Keratinocyte (primary cell): Measurements from ENCODE around the gene METRNL. TPM values are rescaled to one million over a fixed set of nuclear protein-coding genes. Genes with fewer than 3 reads are reported as not detected.

Experiments used
- DNase-seq: peaks from one replicate; pipeline ENCODE4 v3.0.0-alpha.2; 2011; ENCODE audit warnings: low read depth, missing footprints, low spot score
- FAIRE-seq: peaks from 2 replicates; lab custom pipeline; 2011; peaks lifted over from hg19 to GRCh38; lab: Jason Lieb, UNC
- H2AFZ ChIP-seq: 2 replicates; pipeline ENCODE4 v1.6.0; 2012; ENCODE audit warnings: low read length, control low read depth, inconsistent platforms; ENCODE audit not compliant: control insufficient read depth
- H3K27ac ChIP-seq: 2 replicates; pipeline ENCODE4 v1.5.1; 2011; ENCODE audit warnings: low read length; ENCODE audit not compliant: control insufficient read depth, insufficient read depth
- H3K27me3 ChIP-seq: 3 replicates; pipeline ENCODE4 v1.6.0; 2011; ENCODE audit warnings: low read length; ENCODE audit not compliant: control insufficient read depth, insufficient read depth; ENCODE audit errors: extremely low read depth
- H3K36me3 ChIP-seq, 2 experiments: 2 replicates in 1 of 2; 3 replicates in 1 of 2; pipeline ENCODE4 v1.5.1; 2011; ENCODE audit warnings: low read length in 2 of 2, mild to moderate bottlenecking in 1 of 2; ENCODE audit not compliant: control insufficient read depth in 2 of 2, insufficient read depth in 2 of 2; ENCODE audit errors: extremely low read depth in 1 of 2
- H3K4me1 ChIP-seq: 3 replicates; pipeline ENCODE4 v1.5.1; 2011; ENCODE audit warnings: low read length; ENCODE audit not compliant: control insufficient read depth, insufficient read depth; ENCODE audit errors: extremely low read depth
- H3K4me2 ChIP-seq: 3 replicates; pipeline ENCODE4 v1.6.0; 2011; ENCODE audit warnings: low read depth, low read length; ENCODE audit not compliant: control insufficient read depth, insufficient read depth; ENCODE audit errors: extremely low read depth
- H3K4me3 ChIP-seq, 3 experiments: fragments of 200-600 bp in 1 of 3; sonication (generic) in 1 of 3; 2 replicates in 2 of 3; 3 replicates in 1 of 3; pipeline ENCODE4 v1.5.1; 2011 to 2016; ENCODE audit warnings: low read length in 3 of 3, mild to moderate bottlenecking in 3 of 3, control low read depth in 2 of 3, inconsistent platforms in 1 of 3, low read depth in 1 of 3, mixed read lengths in 1 of 3, mixed run types in 1 of 3, moderate library complexity in 1 of 3; ENCODE audit not compliant: control insufficient read depth in 2 of 3, insufficient read depth in 2 of 3; ENCODE audit errors: extremely low read depth in 1 of 3
- H3K79me2 ChIP-seq: 2 replicates; pipeline ENCODE4 v1.6.0; 2012; ENCODE audit warnings: low read length; ENCODE audit not compliant: control insufficient read depth, insufficient read depth
- H3K9ac ChIP-seq: 3 replicates; pipeline ENCODE4 v1.6.0; 2011; ENCODE audit warnings: low read length; ENCODE audit not compliant: control insufficient read depth, insufficient read depth; ENCODE audit errors: extremely low read depth
- H3K9me1 ChIP-seq: 3 replicates; pipeline ENCODE4 v1.6.0; 2011; ENCODE audit warnings: low read length; ENCODE audit not compliant: control insufficient read depth, insufficient read depth; ENCODE audit errors: extremely low read depth
- H3K9me3 ChIP-seq: 2 replicates; pipeline ENCODE4 v1.5.1; 2012; ENCODE audit warnings: low read depth, low read length; ENCODE audit not compliant: control insufficient read depth
- H4K20me1 ChIP-seq: 3 replicates; pipeline ENCODE4 v1.6.0; 2011; ENCODE audit warnings: low read length; ENCODE audit not compliant: control insufficient read depth, insufficient read depth; ENCODE audit errors: extremely low read depth
- EZH2 ChIP-seq: IDR thresholded peaks from one replicate; pipeline ENCODE4 v1.6.1; 2012; ENCODE audit warnings: inconsistent platforms, mild to moderate bottlenecking, low read length, moderate library complexity
- dilution Hi-C: fragments of 300-500 bp; cut with MboI; formaldehyde crosslinking; loops from one replicate; pipeline ENCODE4 v1.7.0; 2020; ENCODE audit warnings: low sequenced_read_pairs; ENCODE audit not compliant: extremely low pct_ligation_motif_present
- polyA plus RNA-seq, 5 experiments: library from polyadenylated mRNA; depleted of rRNA in 3 of 5; stranded (reverse) in 3 of 5; stranded (forward) in 1 of 5; unstranded in 1 of 5; fragments of >200 nt; gene quantifications; 1 replicate in 1 of 5; 2 replicates in 3 of 5; 3 replicates in 1 of 5; pipeline versions ENCODE4 v1.2.1 to v1.2.3, GENCODE V29; 2011 to 2012; ENCODE audit warnings: missing spikeins in 2 of 5, low read depth in 1 of 5, low replicate concordance in 1 of 5
- TF ChIP-seq, protein P1 (sequence below), 3 experiments: IDR thresholded peaks in 1 of 3; conservative IDR thresholded peaks in 1 of 3; optimal IDR thresholded peaks in 1 of 3; 2 replicates in 2 of 3; 3 replicates in 1 of 3; pipeline versions ENCODE3 to v1.5.1; 2011; ENCODE audit warnings: low read length in 3 of 3, mild to moderate bottlenecking in 3 of 3, moderate library complexity in 2 of 3, control low read depth in 1 of 3, inconsistent platforms in 1 of 3; ENCODE audit not compliant: insufficient read depth in 2 of 3; ENCODE audit errors: extremely low read depth in 1 of 3

METRNL gene
- polyA plus RNA-seq, 1 donor (not counting 4 experiments of a cell fraction or from before 2014, with no cell fraction given) = 3.1 TPM

DNA sequence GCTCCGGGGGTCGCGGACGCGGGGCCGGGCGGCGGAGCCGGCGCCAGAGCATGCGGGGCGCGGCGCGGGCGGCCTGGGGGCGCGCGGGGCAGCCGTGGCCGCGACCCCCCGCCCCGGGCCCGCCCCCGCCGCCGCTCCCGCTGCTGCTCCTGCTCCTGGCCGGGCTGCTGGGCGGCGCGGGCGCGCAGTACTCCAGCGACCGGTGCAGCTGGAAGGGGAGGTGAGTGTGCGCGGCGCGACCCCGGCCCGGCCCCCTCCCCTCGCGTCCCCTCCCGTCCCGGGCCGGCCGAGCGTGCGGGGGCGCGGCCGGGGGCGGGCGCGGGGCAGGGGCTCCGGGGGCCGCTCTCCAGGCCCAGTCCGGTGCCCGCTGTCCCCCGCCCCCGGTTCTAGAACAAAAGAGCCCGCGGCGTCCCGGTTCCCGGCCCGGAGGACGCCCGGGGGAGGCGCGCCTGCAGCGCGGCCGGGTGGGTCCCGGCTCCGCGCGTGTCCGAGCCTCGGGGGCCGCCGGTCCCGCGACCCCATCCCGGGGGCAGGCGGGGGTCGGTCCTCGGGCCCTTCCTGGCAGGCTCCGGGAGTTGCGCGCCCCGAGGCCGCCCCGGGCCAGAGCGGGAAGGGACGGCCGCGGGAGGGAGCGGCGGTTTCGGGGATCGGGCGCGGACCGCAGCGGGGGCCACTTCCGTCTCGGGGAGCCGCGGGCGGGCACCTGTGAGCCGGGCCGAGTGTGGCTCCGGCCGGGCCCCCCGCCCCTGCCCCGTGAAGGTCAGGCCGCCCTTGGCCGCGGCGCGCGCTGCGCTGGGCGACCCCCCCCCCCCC lies 563 bp downstream of the METRNL start:
- no peak overlapping the region for H3K9ac ChIP-seq
- H2AFZ ChIP-seq = no peak overlapping the region
- H3K36me3 ChIP-seq = no peaks in the 10 kb centered on the region
- no peak for DNase-seq
- peaks cover 55% of the 10 kb centered on the region for H3K27me3 ChIP-seq
- dilution Hi-C loops = no loop called here
- no peaks in the 10 kb centered on the region for H3K9me3 ChIP-seq
- H3K4me3 ChIP-seq = peak overlapping the region; percentile 13 to 38 (median 38)
- FAIRE-seq = no peak
- no peaks in the 10 kb centered on the region for H3K79me2 ChIP-seq
- no peak overlapping the region for H3K27ac ChIP-seq
- no peaks in the 10 kb centered on the region for H3K9me1 ChIP-seq
- H3K4me1 ChIP-seq = peaks cover 16% of the 10 kb centered on the region
- peaks cover 8% of the 10 kb centered on the region for H4K20me1 ChIP-seq
- H3K4me2 ChIP-seq = peak overlapping the region; percentile 16
- TF ChIP-seq, protein P1, sequence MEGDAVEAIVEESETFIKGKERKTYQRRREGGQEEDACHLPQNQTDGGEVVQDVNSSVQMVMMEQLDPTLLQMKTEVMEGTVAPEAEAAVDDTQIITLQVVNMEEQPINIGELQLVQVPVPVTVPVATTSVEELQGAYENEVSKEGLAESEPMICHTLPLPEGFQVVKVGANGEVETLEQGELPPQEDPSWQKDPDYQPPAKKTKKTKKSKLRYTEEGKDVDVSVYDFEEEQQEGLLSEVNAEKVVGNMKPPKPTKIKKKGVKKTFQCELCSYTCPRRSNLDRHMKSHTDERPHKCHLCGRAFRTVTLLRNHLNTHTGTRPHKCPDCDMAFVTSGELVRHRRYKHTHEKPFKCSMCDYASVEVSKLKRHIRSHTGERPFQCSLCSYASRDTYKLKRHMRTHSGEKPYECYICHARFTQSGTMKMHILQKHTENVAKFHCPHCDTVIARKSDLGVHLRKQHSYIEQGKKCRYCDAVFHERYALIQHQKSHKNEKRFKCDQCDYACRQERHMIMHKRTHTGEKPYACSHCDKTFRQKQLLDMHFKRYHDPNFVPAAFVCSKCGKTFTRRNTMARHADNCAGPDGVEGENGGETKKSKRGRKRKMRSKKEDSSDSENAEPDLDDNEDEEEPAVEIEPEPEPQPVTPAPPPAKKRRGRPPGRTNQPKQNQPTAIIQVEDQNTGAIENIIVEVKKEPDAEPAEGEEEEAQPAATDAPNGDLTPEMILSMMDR (optimal IDR thresholded peaks at IDR 0.05 in 1 of 3, IDR thresholded peaks at IDR 0.05 in 1 of 3, conservative IDR thresholded peaks at IDR 0.05 in 1 of 3; ENCODE audit: extremely low read depth in 1 of 3, insufficient read depth in 2 of 3, low read length in 3 of 3) = no peak
- no peak for TF ChIP-seq EZH2

DNA sequence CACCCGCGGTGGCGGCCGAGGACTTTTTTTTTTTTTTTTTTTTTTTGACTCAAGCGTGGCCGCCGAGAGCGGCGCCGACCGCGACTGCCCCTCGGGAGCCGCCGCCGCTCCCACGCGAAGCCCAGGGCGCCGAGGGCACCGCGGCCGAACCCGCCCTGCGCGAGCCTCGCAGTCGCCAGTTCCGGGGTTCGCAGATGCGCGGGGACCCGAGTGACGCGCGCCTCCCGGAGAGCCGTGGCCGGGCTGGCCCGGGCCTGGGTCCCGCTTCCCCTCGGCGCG lies 1.1 kb downstream of the METRNL start:
- TF ChIP-seq EZH2 = no peak
- TF ChIP-seq, protein P1 (optimal IDR thresholded peaks at IDR 0.05 in 1 of 3, IDR thresholded peaks at IDR 0.05 in 1 of 3, conservative IDR thresholded peaks at IDR 0.05 in 1 of 3; ENCODE audit: extremely low read depth in 1 of 3, insufficient read depth in 2 of 3, low read length in 3 of 3) = no peak
- peaks cover 8% of the 10 kb centered on the region for H4K20me1 ChIP-seq
- peak overlapping the region in 2 of 3 experiments; percentile 29 to 38 for H3K4me3 ChIP-seq
- H3K27me3 ChIP-seq = peaks cover 49% of the 10 kb centered on the region
- H3K4me1 ChIP-seq = peaks cover 16% of the 10 kb centered on the region
- dilution Hi-C loops = no loop called here
- no peak overlapping the region for H3K9ac ChIP-seq
- DNase-seq (no peak), FAIRE-seq (no peak)
- no peaks in the 10 kb centered on the region for H3K9me3 ChIP-seq
- H3K9me1 ChIP-seq = no peaks in the 10 kb centered on the region
- H3K79me2 ChIP-seq = no peaks in the 10 kb centered on the region
- H2AFZ ChIP-seq = no peak overlapping the region
- H3K36me3 ChIP-seq = no peaks in the 10 kb centered on the region
- no peak overlapping the region for H3K4me2 ChIP-seq
- H3K27ac ChIP-seq = no peak overlapping the region
